ENCODE data around the gene FOXRED2.

GRCh38 chr22:36506637-36507517, at the start of gene FOXRED2:
- TF ChIP-seq CTCF (IDR thresholded peaks at IDR 0.05) (peak in 1 of 6 experiments; percentile 8), POLR2AphosphoS5 (IDR thresholded peaks at IDR 0.05) (peak; percentile 59 to 86), POLR2A (IDR thresholded peaks at IDR 0.05) (peak in 2 of 4 donors; percentile 41 to 90)
